TTC549 (cell line): ENCODE data around the gene UGT1A6.
"Not testable (repeated sequence)": the region's sequence is repeated elsewhere in the genome, so short reads cannot be mapped to it uniquely, and the experiment has no call there.

ENCODE experiments used
- FAIRE-seq: peaks from 2 replicates; lab custom pipeline; 2012; peaks lifted over from hg19 to GRCh38; lab: Jason Lieb, UNC

Gene UGT1A6

GRCh38 chr2:233686928-233687327 is 5.8 kb upstream of the UGT1A6 start:
- FAIRE-seq: no peak

GRCh38 chr2:233688341-233688740 is 4.3 kb upstream of the UGT1A6 start:
- FAIRE-seq: no peak

GRCh38 chr2:233689031-233689430 is 3.7 kb upstream of the UGT1A6 start:
- FAIRE-seq: no peak

- no peak for FAIRE-seq
These were observed 3.2 kb upstream of the UGT1A6 start for GRCh38 chr2:233689501-233689900.

- FAIRE-seq: no peak
These were observed 2.2 kb upstream of the UGT1A6 start for GRCh38 chr2:233690444-233690843.

- no peak for FAIRE-seq
These were observed 952 bp upstream of the UGT1A6 start for GRCh38 chr2:233691443-233692433.

GRCh38 chr2:233693963-233694362 is 1.3 kb downstream of the UGT1A6 start:
- FAIRE-seq: no peak

GRCh38 chr2:233698740-233699139 is 6.0 kb downstream of the UGT1A6 start:
- FAIRE-seq: no peak

- FAIRE-seq: no peak
These were observed 6.8 kb downstream of the UGT1A6 start for GRCh38 chr2:233699424-233700027.

GRCh38 chr2:233700028-233700635 is 7.4 kb downstream of the UGT1A6 start:
- FAIRE-seq: peak; percentile 11

- not testable (repeated sequence) for FAIRE-seq
These were observed 8.2 kb downstream of the UGT1A6 start for GRCh38 chr2:233700842-233701241.

GRCh38 chr2:233702238-233702637 is 9.5 kb downstream of the UGT1A6 start:
- no peak for FAIRE-seq

- FAIRE-seq: no peak
These were observed 13.3 kb downstream of the UGT1A6 start for GRCh38 chr2:233705911-233706506.

GRCh38 chr2:233706720-233707119 is 14.0 kb downstream of the UGT1A6 start:
- FAIRE-seq: no peak

GRCh38 chr2:233707940-233708644 is 15.4 kb downstream of the UGT1A6 start:
- FAIRE-seq: no peak

GRCh38 chr2:233708942-233709341 is 16.3 kb downstream of the UGT1A6 start:
- no peak for FAIRE-seq

- FAIRE-seq: no peak
These were observed 18.8 kb downstream of the UGT1A6 start for GRCh38 chr2:233711312-233712008.

GRCh38 chr2:233712611-233713261 is 20.0 kb downstream of the UGT1A6 start, which contains the start of gene UGT1A5:
Gene UGT1A5, plus strand, starts transcription at chr2:233712907. Its CDS starts 85 bp downstream, at chr2:233712992.
- FAIRE-seq: no peak

GRCh38 chr2:233713262-233713615 is 20.5 kb downstream of the UGT1A6 start:
- FAIRE-seq: no peak

GRCh38 chr2:233714121-233714520 is 21.4 kb downstream of the UGT1A6 start:
- FAIRE-seq: no peak

- FAIRE-seq: no peak
These were observed 25.9 kb downstream of the UGT1A6 start, which contains the start of gene UGT1A4 for GRCh38 chr2:233718552-233718951. Gene UGT1A4, plus strand, starts transcription at chr2:233718736. Its CDS starts 85 bp downstream, at chr2:233718821.
